Esophagus squamous epithelium (tissue), 4 donors: ENCODE data around the gene HNRNPD.

Experiments
- POLR2A ChIP-seq, 4 donors: fragments of 450-650 bp; IDR thresholded peaks; one replicate each; pipeline ENCODE4 v1.6.1; 2017; ENCODE audit warnings: antibody characterized with exemption in 4 of 4, mild to moderate bottlenecking in 4 of 4, moderate library complexity in 3 of 4
- TF ChIP-seq, protein P1 (sequence below), 6 experiments: fragments of 450-650 bp in 4 of 6; fragments of 200-600 bp in 2 of 6; sonication (generic) in 2 of 6; IDR thresholded peaks; one replicate each; pipeline ENCODE4 v1.5.1; 2016 to 2019; ENCODE audit warnings: antibody characterized with exemption in 6 of 6, mild to moderate bottlenecking in 4 of 6, moderate library complexity in 4 of 6

GRCh38 chr4:82352118-82352824, 21.5 kb downstream of the HNRNPD start:
- no peak for TF ChIP-seq POLR2A (IDR thresholded peaks at IDR 0.05)
- TF ChIP-seq, protein P1, sequence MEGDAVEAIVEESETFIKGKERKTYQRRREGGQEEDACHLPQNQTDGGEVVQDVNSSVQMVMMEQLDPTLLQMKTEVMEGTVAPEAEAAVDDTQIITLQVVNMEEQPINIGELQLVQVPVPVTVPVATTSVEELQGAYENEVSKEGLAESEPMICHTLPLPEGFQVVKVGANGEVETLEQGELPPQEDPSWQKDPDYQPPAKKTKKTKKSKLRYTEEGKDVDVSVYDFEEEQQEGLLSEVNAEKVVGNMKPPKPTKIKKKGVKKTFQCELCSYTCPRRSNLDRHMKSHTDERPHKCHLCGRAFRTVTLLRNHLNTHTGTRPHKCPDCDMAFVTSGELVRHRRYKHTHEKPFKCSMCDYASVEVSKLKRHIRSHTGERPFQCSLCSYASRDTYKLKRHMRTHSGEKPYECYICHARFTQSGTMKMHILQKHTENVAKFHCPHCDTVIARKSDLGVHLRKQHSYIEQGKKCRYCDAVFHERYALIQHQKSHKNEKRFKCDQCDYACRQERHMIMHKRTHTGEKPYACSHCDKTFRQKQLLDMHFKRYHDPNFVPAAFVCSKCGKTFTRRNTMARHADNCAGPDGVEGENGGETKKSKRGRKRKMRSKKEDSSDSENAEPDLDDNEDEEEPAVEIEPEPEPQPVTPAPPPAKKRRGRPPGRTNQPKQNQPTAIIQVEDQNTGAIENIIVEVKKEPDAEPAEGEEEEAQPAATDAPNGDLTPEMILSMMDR (IDR thresholded peaks at IDR 0.05) = no peak
